ENCODE measurements around the gene ZDHHC17. TPM values are rescaled to one million over a fixed set of nuclear protein-coding genes. Genes with fewer than 3 reads are reported as not detected.

Gene ZDHHC17
- total and polyA plus RNA-seq, 2 donors from 2014 or later: 7.7 to 39.5 TPM

DNA sequence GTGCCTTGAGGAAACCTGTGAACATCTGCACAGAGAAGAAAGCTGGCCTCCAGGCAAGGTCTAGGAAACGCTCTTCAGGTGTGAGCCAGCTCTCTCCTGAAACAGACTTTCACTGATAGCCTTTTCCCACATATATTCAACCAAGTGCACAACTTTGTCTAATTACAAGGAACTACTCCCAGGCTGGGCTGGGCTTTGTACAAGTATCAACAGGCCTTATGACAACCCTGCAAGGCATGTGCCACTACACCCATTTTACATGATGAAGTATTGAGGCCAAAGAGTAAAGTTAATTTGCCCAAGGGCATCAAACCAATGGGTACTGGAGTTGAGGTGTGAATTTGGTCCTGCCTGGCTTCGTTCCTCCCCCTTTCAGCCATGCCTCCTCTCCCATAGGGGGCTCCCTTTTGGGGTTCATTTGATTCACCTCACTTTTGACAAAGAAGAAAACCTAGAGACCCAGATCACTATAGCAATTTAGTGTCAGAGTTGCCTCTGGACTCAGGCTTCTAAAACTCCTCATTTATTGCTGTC is 112.8 kb downstream of the ZDHHC17 start:
- DNase-seq: no peak
- Histone ChIP-seq H3K9me3 (ENCODE audit: control insufficient read depth in 2 of 3, insufficient read depth in 1 of 3, low read length in 3 of 3) (no peaks in the 10 kb centered on the region), H3K4me1 (ENCODE audit: control insufficient read depth in 2 of 3, insufficient read depth in 2 of 3, low read depth in 1 of 3, low read length in 3 of 3) (peaks cover 0 to 3% (median 0%) of the 10 kb centered on the region in 3 donors), H3K27me3 (ENCODE audit: control insufficient read depth, insufficient read depth, low read length) (no peaks in the 10 kb centered on the region), H3K27ac (ENCODE audit: low read depth in 2 of 2, low read length in 2 of 2) (no peak overlapping the region), H3K9ac (ENCODE audit: low read length in 3 of 3) (no peak overlapping the region), H3K4me3 (ENCODE audit: low read length in 3 of 3) (peak overlapping the region in 1 of 3 donors; percentile 82), H3K36me3 (ENCODE audit: control insufficient read depth in 2 of 3, insufficient read depth in 3 of 3, low read length in 3 of 3) (no peaks in the 10 kb centered on the region)
- TF ChIP-seq, protein P1, sequence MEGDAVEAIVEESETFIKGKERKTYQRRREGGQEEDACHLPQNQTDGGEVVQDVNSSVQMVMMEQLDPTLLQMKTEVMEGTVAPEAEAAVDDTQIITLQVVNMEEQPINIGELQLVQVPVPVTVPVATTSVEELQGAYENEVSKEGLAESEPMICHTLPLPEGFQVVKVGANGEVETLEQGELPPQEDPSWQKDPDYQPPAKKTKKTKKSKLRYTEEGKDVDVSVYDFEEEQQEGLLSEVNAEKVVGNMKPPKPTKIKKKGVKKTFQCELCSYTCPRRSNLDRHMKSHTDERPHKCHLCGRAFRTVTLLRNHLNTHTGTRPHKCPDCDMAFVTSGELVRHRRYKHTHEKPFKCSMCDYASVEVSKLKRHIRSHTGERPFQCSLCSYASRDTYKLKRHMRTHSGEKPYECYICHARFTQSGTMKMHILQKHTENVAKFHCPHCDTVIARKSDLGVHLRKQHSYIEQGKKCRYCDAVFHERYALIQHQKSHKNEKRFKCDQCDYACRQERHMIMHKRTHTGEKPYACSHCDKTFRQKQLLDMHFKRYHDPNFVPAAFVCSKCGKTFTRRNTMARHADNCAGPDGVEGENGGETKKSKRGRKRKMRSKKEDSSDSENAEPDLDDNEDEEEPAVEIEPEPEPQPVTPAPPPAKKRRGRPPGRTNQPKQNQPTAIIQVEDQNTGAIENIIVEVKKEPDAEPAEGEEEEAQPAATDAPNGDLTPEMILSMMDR (IDR thresholded peaks at IDR 0.05; ENCODE audit: borderline replicate concordance, extremely low read depth, insufficient read depth): no peak
- intact Hi-C loops (cut with DNase I): no loop called here
- FAIRE-seq: no peak

DNA sequence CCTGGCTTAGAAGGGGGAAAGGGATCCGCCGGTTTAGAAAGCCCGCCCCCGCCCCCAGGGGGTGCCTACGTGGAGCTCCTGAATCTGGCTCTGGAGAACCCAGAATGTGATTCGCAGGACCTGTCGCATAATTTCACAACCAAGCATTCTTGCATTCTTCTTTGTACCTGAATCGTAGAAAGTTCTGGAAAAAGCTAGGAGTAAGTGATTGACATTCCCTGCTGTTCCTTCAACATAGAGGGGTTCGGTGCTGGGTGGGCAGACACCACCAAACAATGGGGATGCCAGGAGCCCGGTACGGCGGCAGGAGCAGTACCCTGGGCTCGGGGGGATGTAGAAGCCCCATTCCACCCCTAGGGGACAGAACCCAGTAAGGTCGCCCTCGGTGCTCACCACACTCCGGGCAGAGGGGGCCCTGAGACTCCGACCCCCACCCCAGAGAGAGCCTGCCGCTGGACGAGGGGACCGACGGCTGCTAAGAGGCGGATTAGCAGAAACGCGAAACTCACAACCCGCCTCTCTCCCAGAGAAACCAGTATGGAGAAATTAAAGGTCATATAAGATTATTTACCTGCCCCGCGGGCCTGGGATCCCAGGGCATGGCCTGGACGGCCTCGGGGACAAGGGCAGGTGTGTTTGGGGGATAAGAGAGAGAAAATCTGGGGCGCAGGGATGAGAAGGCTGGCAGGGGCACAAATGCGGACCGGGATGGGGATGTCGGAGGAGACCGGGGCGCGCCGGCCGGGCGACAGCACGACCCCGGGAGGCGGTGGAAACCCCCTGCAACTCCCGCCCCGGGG is 114.4 kb downstream of the ZDHHC17 start:
- Histone ChIP-seq H3K27ac (ENCODE audit: low read depth in 2 of 2, low read length in 2 of 2) (peak overlapping the region; percentile 82 to 84), H3K27me3 (ENCODE audit: control insufficient read depth, insufficient read depth, low read length) (no peaks in the 10 kb centered on the region), H3K36me3 (ENCODE audit: control insufficient read depth in 2 of 3, insufficient read depth in 3 of 3, low read length in 3 of 3) (no peaks in the 10 kb centered on the region), H3K9ac (ENCODE audit: low read length in 3 of 3) (peak overlapping the region; percentile 54 to 84 (median 77)), H3K4me3 (ENCODE audit: low read length in 3 of 3) (peak overlapping the region; percentile 79 to 83 (median 82)), H3K4me1 (ENCODE audit: control insufficient read depth in 2 of 3, insufficient read depth in 2 of 3, low read depth in 1 of 3, low read length in 3 of 3) (peaks cover 0 to 3% (median 0%) of the 10 kb centered on the region in 3 donors), H3K9me3 (ENCODE audit: control insufficient read depth in 2 of 3, insufficient read depth in 1 of 3, low read length in 3 of 3) (no peaks in the 10 kb centered on the region)
- intact Hi-C loops (cut with DNase I): no loop called here
- peak; percentile 57 to 83 (median 69) for DNase-seq
- TF ChIP-seq, protein P1 (IDR thresholded peaks at IDR 0.05; ENCODE audit: borderline replicate concordance, extremely low read depth, insufficient read depth): no peak
- no peak for FAIRE-seq

GRCh38 chr12:76878899-76879709 is 115.2 kb downstream of the ZDHHC17 start, which contains the start of gene CSRP2:
CSRP2 (minus strand) TSS chr12:76879019; CDS start chr12:76866260, 12,759 bp downstream.
- H3K36me3 ChIP-seq (ENCODE audit: control insufficient read depth in 2 of 3, insufficient read depth in 3 of 3, low read length in 3 of 3): no peaks in the 10 kb centered on the region
- no peaks in the 10 kb centered on the region for H3K27me3 ChIP-seq (ENCODE audit: control insufficient read depth, insufficient read depth, low read length)
- peak within 1 kb of the TSS; percentile 83 to 94 for H3K27ac ChIP-seq (ENCODE audit: low read depth in 2 of 2, low read length in 2 of 2)
- H3K4me3 ChIP-seq (ENCODE audit: low read length in 3 of 3): peak within 1 kb of the TSS; percentile 79 to 83 (median 82)
- peaks cover 0 to 3% (median 0%) of the 10 kb centered on the region in 3 donors for H3K4me1 ChIP-seq (ENCODE audit: control insufficient read depth in 2 of 3, insufficient read depth in 2 of 3, low read depth in 1 of 3, low read length in 3 of 3)
- intact Hi-C loops (cut with DNase I): no loop called here
- DNase-seq (peak; percentile 95 to 98 (median 97)), FAIRE-seq (no peak)
- no peaks in the 10 kb centered on the region for H3K9me3 ChIP-seq (ENCODE audit: control insufficient read depth in 2 of 3, insufficient read depth in 1 of 3, low read length in 3 of 3)
- TF ChIP-seq, protein P1 (IDR thresholded peaks at IDR 0.05; ENCODE audit: borderline replicate concordance, extremely low read depth, insufficient read depth): no peak
- H3K9ac ChIP-seq (ENCODE audit: low read length in 3 of 3): peak within 1 kb of the TSS; percentile 69 to 84 (median 81)
